ENCODE data around the gene HHAT.
"Not testable (repeated sequence)": the region's sequence is repeated elsewhere in the genome, so short reads cannot be mapped to it uniquely, and the experiment has no call there.

Gene HHAT

GRCh38 chr1:210400043-210400840 is 71.5 kb downstream of the HHAT start:
- peak; percentile 1 for DNase-seq

- DNase-seq = no peak
Measured at GRCh38 chr1:210402560-210402959, 73.9 kb downstream of the HHAT start.

- DNase-seq = no peak
Measured at GRCh38 chr1:210405316-210405715, 76.6 kb downstream of the HHAT start.

- DNase-seq = not testable (repeated sequence)
Measured at GRCh38 chr1:210406341-210406740, 77.6 kb downstream of the HHAT start.

GRCh38 chr1:210407207-210407886 is 78.6 kb downstream of the HHAT start:
- peak; percentile 3 for DNase-seq

- DNase-seq = no peak
Measured at GRCh38 chr1:210407887-210408252, 79.2 kb downstream of the HHAT start.

GRCh38 chr1:210412240-210412639 is 83.5 kb downstream of the HHAT start:
- no peak for DNase-seq

- DNase-seq = no peak
Measured at GRCh38 chr1:210413951-210414350, 85.2 kb downstream of the HHAT start.

GRCh38 chr1:210415846-210416448 is 87.2 kb downstream of the HHAT start:
- no peak for DNase-seq

- DNase-seq = no peak
Measured at GRCh38 chr1:210416681-210417080, 88.0 kb downstream of the HHAT start.

GRCh38 chr1:210417881-210418280 is 89.2 kb downstream of the HHAT start:
- no peak for DNase-seq

- DNase-seq = no peak
Measured at GRCh38 chr1:210418863-210419650, 90.4 kb downstream of the HHAT start.

- not testable (repeated sequence) for DNase-seq
Measured at GRCh38 chr1:210426696-210427095, 98.0 kb downstream of the HHAT start.

GRCh38 chr1:210428696-210429095 is 100.0 kb downstream of the HHAT start:
- no peak for DNase-seq

GRCh38 chr1:210434223-210434622 is 105.5 kb downstream of the HHAT start:
- DNase-seq = no peak

- no peak for DNase-seq
Measured at GRCh38 chr1:210437111-210437510, 108.4 kb downstream of the HHAT start.

- no peak for DNase-seq
Measured at GRCh38 chr1:210437781-210438180, 109.1 kb downstream of the HHAT start.

- no peak for DNase-seq
Measured at GRCh38 chr1:210438928-210439841, 110.5 kb downstream of the HHAT start.

- DNase-seq = no peak
Measured at GRCh38 chr1:210440081-210440480, 111.4 kb downstream of the HHAT start.

GRCh38 chr1:210441028-210441427 is 112.3 kb downstream of the HHAT start:
- no peak for DNase-seq

- DNase-seq = no peak
Measured at GRCh38 chr1:210445485-210445884, 116.8 kb downstream of the HHAT start.

GRCh38 chr1:210445931-210446330 is 117.2 kb downstream of the HHAT start:
- no peak for DNase-seq
